Upper lobe of left lung (tissue), 6 donors: ENCODE results near the gene CCL1. TPM values are rescaled to one million over a fixed set of nuclear protein-coding genes. Genes with fewer than 3 reads are reported as not detected.

Experiments
- ATAC-seq, 2 donors: fragments of 200-7000 bp; cut with Tn5 transposase; one replicate each; pipeline ENCODE4 v1.9.1; 2022; ENCODE audit warnings: mild to moderate bottlenecking in 2 of 2, moderate library complexity in 2 of 2; ENCODE audit not compliant: low FRiP score in 2 of 2
- DNase-seq, 2 donors: peaks; one replicate each; pipeline ENCODE4 v3.0.0-alpha.2; 2019 to 2020
- H3K27ac ChIP-seq, 4 donors: fragments of 200-600 bp; sonication (generic); one replicate each; pipeline ENCODE4 v1.5.1; 2016 to 2019
- H3K27me3 ChIP-seq, 4 donors: fragments of 200-600 bp; sonication (generic); one replicate each; pipeline ENCODE4 v1.5.1; 2017 to 2019
- H3K36me3 ChIP-seq, 4 donors: fragments of 200-600 bp; sonication (generic); one replicate each; pipeline ENCODE4 v1.5.1; 2016 to 2019
- H3K4me1 ChIP-seq, 4 donors: fragments of 200-600 bp; sonication (generic); one replicate each; pipeline ENCODE4 v1.5.1; 2018 to 2019
- H3K4me3 ChIP-seq, 4 donors: fragments of 200-600 bp; sonication (generic); one replicate each; pipeline ENCODE4 v1.5.1; 2017 to 2019; ENCODE audit warnings: mild to moderate bottlenecking in 2 of 4, moderate library complexity in 1 of 4
- H3K9me3 ChIP-seq, 4 donors: fragments of 200-600 bp; sonication (generic); one replicate each; pipeline ENCODE4 v1.5.1; 2018 to 2019
- CTCF ChIP-seq, 6 experiments: fragments of 450-650 bp in 4 of 6; fragments of 200-600 bp in 2 of 6; sonication (generic) in 2 of 6; IDR thresholded peaks; one replicate each; pipeline ENCODE4 v1.5.1; 2016 to 2019; ENCODE audit warnings: antibody characterized with exemption in 6 of 6
- EP300 ChIP-seq, 4 donors: sonication (generic); formaldehyde crosslinking; IDR thresholded peaks; one replicate each; pipeline ENCODE4 v1.5.1; 2017; ENCODE audit warnings: antibody characterized with exemption in 4 of 4, control low read depth in 2 of 4
- POLR2A ChIP-seq, 4 donors: fragments of 450-650 bp; IDR thresholded peaks; one replicate each; pipeline ENCODE4 v1.5.1; 2016 to 2017; ENCODE audit warnings: antibody characterized with exemption in 4 of 4, mild to moderate bottlenecking in 2 of 4
- POLR2AphosphoS5 ChIP-seq, 2 donors: sonication (generic); formaldehyde crosslinking; IDR thresholded peaks; one replicate each; pipeline ENCODE4 v1.5.1; 2017; ENCODE audit warnings: antibody characterized with exemption in 2 of 2
- WGBS, 2 donors: methylation state at CpG; one replicate each; pipeline ENCODE4 v1.1.5; 2017 to 2018; 5-methylcytosine and 5-hydroxymethylcytosine counted together
- total RNA-seq, 6 donors: library from RNA; depleted of rRNA in 4 of 6; stranded (reverse); fragments of >200 nt in 4 of 6; gene quantifications; one replicate each; pipeline versions ENCODE4 v1.1.0 to v1.2.1, GENCODE V29; 2016 to 2021
- donor health status: DM: no; HTN: no; CAD: no; lungs with moderate emphysema.
- donor health status: DM: no; HTN: yes; CAD: no; lungs with severe emphysema.

Gene CCL1
- total RNA-seq, 6 donors from 2014 or later = not detected

GRCh38 chr17:34398990-34399389 is 36.0 kb upstream of the CCL1 start:
- Histone ChIP-seq H3K9me3 (no peaks in the 10 kb centered on the region), H3K4me1 (no peaks in the 10 kb centered on the region), H3K27me3 (no peaks in the 10 kb centered on the region), H3K27ac (no peak overlapping the region), H3K36me3 (no peaks in the 10 kb centered on the region), H3K4me3 (no peak overlapping the region)
- TF ChIP-seq POLR2A (IDR thresholded peaks at IDR 0.05) (no peak), POLR2AphosphoS5 (IDR thresholded peaks at IDR 0.05) (no peak), CTCF (IDR thresholded peaks at IDR 0.05) (no peak), EP300 (IDR thresholded peaks at IDR 0.05) (no peak)
- DNase-seq = no peak
- 38 to 45% methylated on average over 2 of the region's 2 CpGs for WGBS, 2 donors
- ATAC-seq = peak in 1 of 2 donors; percentile 41

GRCh38 chr17:34397265-34397664 is 34.2 kb upstream of the CCL1 start:
- Histone ChIP-seq H3K9me3 (no peaks in the 10 kb centered on the region), H3K36me3 (no peaks in the 10 kb centered on the region), H3K4me1 (no peaks in the 10 kb centered on the region), H3K4me3 (no peak overlapping the region), H3K27ac (no peak overlapping the region), H3K27me3 (no peaks in the 10 kb centered on the region)
- ATAC-seq (no peak), DNase-seq (no peak)
- TF ChIP-seq POLR2AphosphoS5 (IDR thresholded peaks at IDR 0.05) = no peak
- TF ChIP-seq CTCF (IDR thresholded peaks at IDR 0.05) = no peak
- TF ChIP-seq POLR2A (IDR thresholded peaks at IDR 0.05) = no peak
- TF ChIP-seq EP300 (IDR thresholded peaks at IDR 0.05) = no peak

GRCh38 chr17:34393401-34393800 is 30.4 kb upstream of the CCL1 start:
- Histone ChIP-seq H3K9me3 (no peaks in the 10 kb centered on the region), H3K36me3 (no peaks in the 10 kb centered on the region), H3K4me3 (no peak overlapping the region), H3K27ac (no peak overlapping the region), H3K4me1 (no peaks in the 10 kb centered on the region), H3K27me3 (no peaks in the 10 kb centered on the region)
- 56 to 72% methylated on average over 3 of the region's 3 CpGs for WGBS, 2 donors
- no peak for ATAC-seq
- no peak for DNase-seq
- TF ChIP-seq POLR2A (IDR thresholded peaks at IDR 0.05) (no peak), POLR2AphosphoS5 (IDR thresholded peaks at IDR 0.05) (no peak), CTCF (IDR thresholded peaks at IDR 0.05) (no peak)

- Histone ChIP-seq H3K36me3 (no peaks in the 10 kb centered on the region), H3K27me3 (no peaks in the 10 kb centered on the region), H3K4me3 (no peak overlapping the region), H3K9me3 (no peaks in the 10 kb centered on the region), H3K4me1 (peaks cover 0 to 13% (median 0%) of the 10 kb centered on the region in 4 donors), H3K27ac (no peak overlapping the region)
- ATAC-seq (no peak), DNase-seq (no peak)
- TF ChIP-seq EP300 (IDR thresholded peaks at IDR 0.05) = no peak
- TF ChIP-seq POLR2AphosphoS5 (IDR thresholded peaks at IDR 0.05) = no peak
- TF ChIP-seq POLR2A (IDR thresholded peaks at IDR 0.05) = no peak
- TF ChIP-seq CTCF (IDR thresholded peaks at IDR 0.05) = no peak
- WGBS, 2 donors = 46 to 65% methylated on average over 2 of the region's 2 CpGs
These were observed 28.2 kb upstream of the CCL1 start for GRCh38 chr17:34391241-34391640.

GRCh38 chr17:34390649-34391048 is 27.6 kb upstream of the CCL1 start:
- TF ChIP-seq CTCF (IDR thresholded peaks at IDR 0.05) = no peak
- ATAC-seq (no peak), DNase-seq (no peak)
- Histone ChIP-seq H3K27ac (no peak overlapping the region), H3K4me1 (peaks cover 0 to 13% (median 0%) of the 10 kb centered on the region in 4 donors), H3K27me3 (no peaks in the 10 kb centered on the region), H3K4me3 (no peak overlapping the region), H3K36me3 (no peaks in the 10 kb centered on the region), H3K9me3 (no peaks in the 10 kb centered on the region)
- 62 to 94% methylated on average over 3 to 4 of the region's 4 CpGs for WGBS, 2 donors
